K562 (cell line): ENCODE measurements around the gene TRANK1. TPM values are rescaled to one million over a fixed set of nuclear protein-coding genes. Genes with fewer than 3 reads are reported as not detected.
A peak's percentile ranks its signal among the peaks of the same experiment; 100 is the strongest.
"Not testable (repeated sequence)": the region's sequence is repeated elsewhere in the genome, so short reads cannot be mapped to it uniquely, and the experiment has no call there.

Source experiments
- ATAC-seq: fragments of 200-7000 bp; cut with Tn5 transposase; 3 replicates; pipeline ENCODE4 v1.9.1; 2020; ENCODE audit warnings: moderate library complexity
- BruUV-seq: library from RNA; stranded (reverse); fragments of 400-500 nt; replicated peaks from 2 replicates; lab custom pipeline; 2021; lab: Mats Ljungman, UMichigan
- CTCF ChIA-PET: fragments of 300-600 bp; formaldehyde crosslinking; extraction: SDS; loops from one replicate; lab custom pipeline; 2021; ENCODE audit warnings: low intra/inter-chr PET ratio; lab: Yijun Ruan, JAX
- POLR2A ChIA-PET: fragments of 300-600, 350-650 bp; sonication (Branson Sonifier 250); formaldehyde crosslinking; extraction: SDS; loops from one replicate; lab custom pipeline; 2021; ENCODE audit warnings: antibody characterized with exemption, inconsistent platforms; lab: Yijun Ruan, JAX
- DNase-seq, 4 experiments: peaks; one replicate each; pipeline versions ENCODE4 v3.0.0 to v3.0.0-alpha.2; 2011 to 2018; ENCODE audit warnings: low spot score in 3 of 4, mixed read lengths in 3 of 4; ENCODE audit errors: extremely low read depth in 1 of 4
- FAIRE-seq: peaks from 2 replicates; lab custom pipeline; 2011; peaks lifted over from hg19 to GRCh38; lab: Jason Lieb, UNC
- H2AFZ ChIP-seq: 2 replicates; pipeline ENCODE4 v1.6.0; 2011; ENCODE audit warnings: low read depth, low read length, control low read depth, inconsistent platforms
- H3K27ac ChIP-seq: fragments of 200-600 bp; 3 replicates; pipeline ENCODE4 v1.8.0; 2011; ENCODE audit warnings: low read depth, mild to moderate bottlenecking, control low read depth, inconsistent platforms, low read length, moderate library complexity, mixed read lengths; ENCODE audit errors: extremely low read depth
- H3K27me3 ChIP-seq, 2 experiments: fragments of 300-600 bp in 1 of 2; 2 replicates in 1 of 2; 3 replicates in 1 of 2; pipeline versions ENCODE4 v1.6.0 to v1.8.0; 2011; ENCODE audit warnings: inconsistent platforms in 2 of 2, low read length in 2 of 2, mild to moderate bottlenecking in 1 of 2, mixed read lengths in 1 of 2, moderate library complexity in 1 of 2; ENCODE audit not compliant: control insufficient read depth in 2 of 2, insufficient read depth in 2 of 2
- H3K36me3 ChIP-seq: fragments of 300-600 bp; 3 replicates; pipeline ENCODE4 v1.8.0; 2011; ENCODE audit warnings: mild to moderate bottlenecking, low read length, inconsistent platforms; ENCODE audit not compliant: control insufficient read depth, insufficient read depth
- H3K4me1 ChIP-seq, 2 experiments: fragments of 200-600 bp in 1 of 2; replicated peaks in 1 of 2; 2 replicates in 1 of 2; 3 replicates in 1 of 2; pipeline versions ENCODE4 v1.5.1 to v1.8.0; 2011; ENCODE audit warnings: inconsistent platforms in 2 of 2, low read length in 2 of 2, mild to moderate bottlenecking in 1 of 2, mixed read lengths in 1 of 2, moderate library complexity in 1 of 2; ENCODE audit not compliant: control insufficient read depth in 2 of 2, insufficient read depth in 2 of 2
- H3K4me2 ChIP-seq: 2 replicates; pipeline ENCODE4 v1.6.1; 2011; ENCODE audit warnings: low read length, control low read depth, inconsistent platforms, mixed read lengths; ENCODE audit not compliant: insufficient read depth
- H3K4me3 ChIP-seq: fragments of 200-600 bp; sonication (generic), shearing (Covaris generic); 2 replicates; pipeline ENCODE4 v1.5.1; 2016; ENCODE audit warnings: control low read depth, inconsistent platforms
- H3K79me2 ChIP-seq: fragments of 200-600 bp; 3 replicates; pipeline ENCODE4 v1.8.0; 2011; ENCODE audit warnings: low read length, inconsistent platforms; ENCODE audit not compliant: control insufficient read depth, insufficient read depth
- H3K9ac ChIP-seq, 2 experiments: 2 replicates each; pipeline versions ENCODE4 v1.6.0 to v1.6.1; 2011; ENCODE audit warnings: low read depth in 2 of 2, low read length in 2 of 2, control low read depth in 1 of 2, inconsistent platforms in 1 of 2, mild to moderate bottlenecking in 1 of 2, mixed read lengths in 1 of 2; ENCODE audit not compliant: insufficient read depth in 1 of 2
- H3K9me1 ChIP-seq: one replicate; pipeline ENCODE4 v1.6.0; 2011; ENCODE audit warnings: inconsistent platforms, mild to moderate bottlenecking, low read length, moderate library complexity; ENCODE audit not compliant: control insufficient read depth, insufficient read depth
- H3K9me3 ChIP-seq: replicated peaks from 2 replicates; pipeline ENCODE4 v1.5.1; 2011; ENCODE audit warnings: low read depth, low read length, inconsistent platforms; ENCODE audit not compliant: control insufficient read depth, insufficient read depth
- H4K20me1 ChIP-seq: replicated peaks from 2 replicates; pipeline ENCODE4 v1.6.1; 2011; ENCODE audit warnings: low read length, inconsistent platforms, mixed read lengths; ENCODE audit not compliant: control insufficient read depth, insufficient read depth
- BCOR ChIP-seq: fragments of 450-650 bp; IDR thresholded peaks from 2 replicates; pipeline ENCODE4 v1.6.1; 2016
- GTF2A2 ChIP-seq: IDR thresholded peaks from 2 replicates; pipeline ENCODE4 v1.6.1; 2016; ENCODE audit warnings: mild to moderate bottlenecking, missing genetic modification characterization, missing compliant biosample characterization
- ILF3 ChIP-seq: fragments of 450-650 bp; IDR thresholded peaks from 2 replicates; pipeline ENCODE4 v1.6.1; 2018; ENCODE audit warnings: antibody characterized with exemption, mild to moderate bottlenecking, moderate library complexity, borderline replicate concordance
- MTA1 ChIP-seq: fragments of 450-650 bp; IDR thresholded peaks from 2 replicates; pipeline ENCODE4 v1.6.1; 2017; ENCODE audit warnings: borderline replicate concordance
- ZKSCAN3 ChIP-seq: fragments of 250-450 bp; sonication (Bioruptor Pico); IDR thresholded peaks from 2 replicates; pipeline ENCODE4 v1.4.0; 2020
- ZNF121 ChIP-seq: sonication (generic); formaldehyde crosslinking; conservative IDR thresholded peaks from 2 replicates; pipeline ENCODE4 v1.8.0; 2022; ENCODE audit warnings: missing genetic modification reagents
- ZNF184 ChIP-seq: sonication (generic); formaldehyde crosslinking; IDR thresholded peaks from 2 replicates; pipeline ENCODE4 v1.5.0; 2020; ENCODE audit warnings: missing genetic modification reagents
- ZNF41 ChIP-seq: fragments of 250-450 bp; sonication (Bioruptor Pico); conservative IDR thresholded peaks from 2 replicates; pipeline ENCODE4 v1.4.0; 2020; ENCODE audit warnings: mild to moderate bottlenecking
- ZNF644 ChIP-seq: fragments of 200-800 bp; sonication (Bioruptor generic); IDR thresholded peaks from 2 replicates; pipeline ENCODE4 v1.6.1; 2016; ENCODE audit warnings: low read depth, missing genetic modification characterization, missing compliant biosample characterization
- WGBS: fragments of 100-300 bp; shearing (Covaris generic); methylation state at CpG from one replicate; pipeline ENCODE4 v1.1.6; 2016; ENCODE audit warnings: low coverage, mixed read lengths; ENCODE audit not compliant: insufficient coverage; ENCODE audit errors: missing lambda C conversion rate; 5-methylcytosine and 5-hydroxymethylcytosine counted together
- in situ Hi-C: fragments of 300-500 bp; cut with MboI; formaldehyde crosslinking; loops from 4 replicates; pipeline ENCODE4 v1.15.0; 2018; ENCODE audit warnings: inconsistent platforms, mixed read lengths
- intact Hi-C: fragments of 100-400 bp; cut with micrococcal nuclease; formaldehyde crosslinking; loops from 2 replicates; pipeline ENCODE4 v1.14.2; 2022
- polyA plus RNA-seq, 8 experiments: library from polyadenylated mRNA; depleted of rRNA in 4 of 8; stranded (reverse) in 5 of 8; unstranded in 3 of 8; fragments of >200 nt; fragmentation: Nextera tagmentation in 2 of 8; fragmentation: Illumina TruSeq in 1 of 8; extraction: Ambion mirVana in 2 of 8; extraction: Trizol in 1 of 8; gene quantifications; 2 replicates each; pipeline versions ENCODE4 v1.2.1 to v1.2.3, GENCODE V29; 2011 to 2014; ENCODE audit warnings: inconsistent platforms in 1 of 8, missing spikeins in 1 of 8
- total RNA-seq, 7 experiments: library from RNA; depleted of rRNA in 6 of 7; stranded (reverse); fragments of >200 nt in 6 of 7; fragmentation: Illumina TruSeq in 2 of 7; extraction: Trizol in 2 of 7; gene quantifications; 2 replicates each; pipeline versions ENCODE4 v1.2.1 to v1.2.3, GENCODE V29; 2011 to 2021; ENCODE audit warnings: low replicate concordance in 1 of 7
- TF ChIP-seq, protein P1 (sequence below): fragments of 450-650 bp; conservative IDR thresholded peaks from 2 replicates; pipeline ENCODE4 v1.6.1; 2016; ENCODE audit warnings: missing genetic modification characterization, low read depth, mild to moderate bottlenecking, control low read depth, missing compliant biosample characterization
- TF ChIP-seq, protein P2 (sequence below): fragments of 450-650 bp; IDR thresholded peaks from 2 replicates; pipeline ENCODE4 v1.6.1; 2017; ENCODE audit warnings: antibody characterized with exemption, mild to moderate bottlenecking

The TRANK1 gene
- total and polyA plus RNA-seq, 9 of the 15 experiments (the other 6 are each of a cell fraction or from before 2014, with no cell fraction given): 0.41 to 5.3 (median 2.1) TPM

DNA sequence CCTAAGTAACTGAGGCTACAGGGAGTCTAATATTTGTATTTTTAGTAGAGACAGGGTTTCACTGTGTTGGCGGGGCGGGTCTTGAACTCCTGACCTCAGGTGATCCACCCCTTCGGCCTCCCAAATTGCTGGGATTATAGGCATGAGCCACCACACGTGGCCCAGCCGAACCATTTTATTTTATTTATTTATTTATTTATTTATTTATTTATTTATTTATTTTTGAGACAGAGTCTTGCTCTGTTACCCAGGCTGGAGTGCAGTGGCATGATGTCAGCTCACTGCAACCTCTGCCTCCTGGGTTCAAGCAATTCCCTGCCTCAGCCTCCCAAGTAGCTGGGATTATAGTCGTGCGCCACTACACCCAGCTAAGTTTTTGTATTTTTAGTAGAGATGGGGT, 18.2 kb upstream of the TRANK1 start:
- H3K36me3 ChIP-seq, FAIRE-seq, H3K4me2 ChIP-seq, H2AFZ ChIP-seq, DNase-seq, H3K27ac ChIP-seq, H3K9ac ChIP-seq, H4K20me1 ChIP-seq, H3K27me3 ChIP-seq, CTCF ChIA-PET, H3K79me2 ChIP-seq, in situ Hi-C loops, ATAC-seq, H3K4me3 ChIP-seq, H3K9me3 ChIP-seq, H3K9me1 ChIP-seq, BruUV-seq, H3K4me1 ChIP-seq, intact Hi-C loops: not testable (repeated sequence)
- POLR2A ChIA-PET: interaction anchor here (1.0 kb wide), 1 partner anchor 10 kb away, joined by 3 read pairs; no protein-coding TSS in a partner anchor
- 91% methylated on average over 7 of the region's 7 CpGs for WGBS

DNA sequence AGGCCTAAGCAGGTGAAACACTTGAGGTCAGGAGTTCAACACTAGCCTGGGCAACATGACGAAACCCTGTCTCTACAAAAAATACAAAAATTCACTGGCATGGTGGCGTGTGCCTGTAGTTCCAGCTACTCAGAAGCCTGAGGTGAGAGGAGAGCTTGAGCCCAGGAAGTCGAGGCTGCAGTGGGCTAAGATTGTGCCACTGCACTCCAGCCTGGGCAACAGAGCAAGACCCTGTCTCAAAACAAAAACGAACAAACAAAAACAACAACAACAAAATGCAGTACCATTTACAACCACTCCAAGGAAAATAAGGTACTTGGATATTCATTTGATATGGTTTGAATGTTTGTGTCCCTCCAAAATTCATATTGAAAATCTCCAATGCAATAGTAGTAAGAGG, 15.6 kb upstream of the TRANK1 start:
- CTCF ChIA-PET: no interaction called here
- TF ChIP-seq ZNF121 (CRISPR knock-in tag) (peak; percentile 91), ZNF184 (CRISPR knock-in tag) (no peak), GTF2A2 (tag) (no peak), MTA1 (no peak), ZNF41 (CRISPR knock-in tag) (no peak), BCOR (peak; percentile 55), ILF3 (no peak), ZKSCAN3 (CRISPR knock-in tag) (no peak), ZNF644 (tag) (no peak)
- TF ChIP-seq, protein P1, sequence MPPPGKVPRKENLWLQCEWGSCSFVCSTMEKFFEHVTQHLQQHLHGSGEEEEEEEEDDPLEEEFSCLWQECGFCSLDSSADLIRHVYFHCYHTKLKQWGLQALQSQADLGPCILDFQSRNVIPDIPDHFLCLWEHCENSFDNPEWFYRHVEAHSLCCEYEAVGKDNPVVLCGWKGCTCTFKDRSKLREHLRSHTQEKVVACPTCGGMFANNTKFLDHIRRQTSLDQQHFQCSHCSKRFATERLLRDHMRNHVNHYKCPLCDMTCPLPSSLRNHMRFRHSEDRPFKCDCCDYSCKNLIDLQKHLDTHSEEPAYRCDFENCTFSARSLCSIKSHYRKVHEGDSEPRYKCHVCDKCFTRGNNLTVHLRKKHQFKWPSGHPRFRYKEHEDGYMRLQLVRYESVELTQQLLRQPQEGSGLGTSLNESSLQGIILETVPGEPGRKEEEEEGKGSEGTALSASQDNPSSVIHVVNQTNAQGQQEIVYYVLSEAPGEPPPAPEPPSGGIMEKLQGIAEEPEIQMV: no peak
- TF ChIP-seq, protein P2, sequence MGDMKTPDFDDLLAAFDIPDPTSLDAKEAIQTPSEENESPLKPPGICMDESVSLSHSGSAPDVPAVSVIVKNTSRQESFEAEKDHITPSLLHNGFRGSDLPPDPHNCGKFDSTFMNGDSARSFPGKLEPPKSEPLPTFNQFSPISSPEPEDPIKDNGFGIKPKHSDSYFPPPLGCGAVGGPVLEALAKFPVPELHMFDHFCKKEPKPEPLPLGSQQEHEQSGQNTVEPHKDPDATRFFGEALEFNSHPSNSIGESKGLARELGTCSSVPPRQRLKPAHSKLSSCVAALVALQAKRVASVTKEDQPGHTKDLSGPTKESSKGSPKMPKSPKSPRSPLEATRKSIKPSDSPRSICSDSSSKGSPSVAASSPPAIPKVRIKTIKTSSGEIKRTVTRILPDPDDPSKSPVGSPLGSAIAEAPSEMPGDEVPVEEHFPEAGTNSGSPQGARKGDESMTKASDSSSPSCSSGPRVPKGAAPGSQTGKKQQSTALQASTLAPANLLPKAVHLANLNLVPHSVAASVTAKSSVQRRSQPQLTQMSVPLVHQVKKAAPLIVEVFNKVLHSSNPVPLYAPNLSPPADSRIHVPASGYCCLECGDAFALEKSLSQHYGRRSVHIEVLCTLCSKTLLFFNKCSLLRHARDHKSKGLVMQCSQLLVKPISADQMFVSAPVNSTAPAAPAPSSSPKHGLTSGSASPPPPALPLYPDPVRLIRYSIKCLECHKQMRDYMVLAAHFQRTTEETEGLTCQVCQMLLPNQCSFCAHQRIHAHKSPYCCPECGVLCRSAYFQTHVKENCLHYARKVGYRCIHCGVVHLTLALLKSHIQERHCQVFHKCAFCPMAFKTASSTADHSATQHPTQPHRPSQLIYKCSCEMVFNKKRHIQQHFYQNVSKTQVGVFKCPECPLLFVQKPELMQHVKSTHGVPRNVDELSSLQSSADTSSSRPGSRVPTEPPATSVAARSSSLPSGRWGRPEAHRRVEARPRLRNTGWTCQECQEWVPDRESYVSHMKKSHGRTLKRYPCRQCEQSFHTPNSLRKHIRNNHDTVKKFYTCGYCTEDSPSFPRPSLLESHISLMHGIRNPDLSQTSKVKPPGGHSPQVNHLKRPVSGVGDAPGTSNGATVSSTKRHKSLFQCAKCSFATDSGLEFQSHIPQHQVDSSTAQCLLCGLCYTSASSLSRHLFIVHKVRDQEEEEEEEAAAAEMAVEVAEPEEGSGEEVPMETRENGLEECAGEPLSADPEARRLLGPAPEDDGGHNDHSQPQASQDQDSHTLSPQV: no peak

More for the DNA sequence above, 15.6 kb upstream of the TRANK1 start:
- H3K9me1 ChIP-seq: no peaks in the 10 kb centered on the region
- in situ Hi-C loops (no loop called here), intact Hi-C loops (no loop called here)
- H3K4me2 ChIP-seq: no peak overlapping the region
- FAIRE-seq (no peak), ATAC-seq (no peak), DNase-seq (no peak)
- H3K9me3 ChIP-seq: no peaks in the 10 kb centered on the region
- POLR2A ChIA-PET: interaction anchor here (2.9 kb wide), 1 partner anchor 9 kb away, joined by 19 read pairs; no protein-coding TSS in a partner anchor
- BruUV-seq: no TSS peak
- H2AFZ ChIP-seq: no peak overlapping the region
- no peaks in the 10 kb centered on the region for H3K36me3 ChIP-seq
- 77% methylated on average over 4 of the region's 4 CpGs for WGBS
- H3K4me3 ChIP-seq: no peak overlapping the region
- no peaks in the 10 kb centered on the region for H4K20me1 ChIP-seq
- no peaks in the 10 kb centered on the region for H3K79me2 ChIP-seq
- H3K27me3 ChIP-seq: no peaks in the 10 kb centered on the region
- H3K9ac ChIP-seq: no peak overlapping the region; a peak in 1 of 4 replicates
- no peak overlapping the region for H3K27ac ChIP-seq
- H3K4me1 ChIP-seq: peaks cover 14 to 35% of the 10 kb centered on the region in 2 experiments
